Measurements from ENCODE around the gene FXYD3.

The FXYD3 gene

GRCh38 chr19:35115177-35115951, at the start of gene FXYD3:
TSS of gene FXYD3 (plus strand) at chr19:35115823. CDS start at chr19:35119377, 3,554 bp downstream.
- DNase-seq, result no peak

GRCh38 chr19:35066121-35066520, 49.5 kb upstream of the FXYD3 start:
- no peak for DNase-seq

GRCh38 chr19:35066691-35067563, 48.7 kb upstream of the FXYD3 start:
- DNase-seq, result peak; percentile 95

- DNase-seq, result no peak
These were observed 46.5 kb upstream of the FXYD3 start for GRCh38 chr19:35068941-35069634.

- no peak for DNase-seq
These were observed 45.9 kb upstream of the FXYD3 start for GRCh38 chr19:35069696-35070095.

GRCh38 chr19:35070471-35070870, 45.2 kb upstream of the FXYD3 start:
- no peak for DNase-seq

- DNase-seq, result no peak
These were observed 42.1 kb upstream of the FXYD3 start for GRCh38 chr19:35073516-35073915.

GRCh38 chr19:35073941-35074340, 41.7 kb upstream of the FXYD3 start:
- DNase-seq, result no peak

- no peak for DNase-seq
These were observed 41.0 kb upstream of the FXYD3 start for GRCh38 chr19:35074426-35075201.

- no peak for DNase-seq
These were observed 40.2 kb upstream of the FXYD3 start for GRCh38 chr19:35075202-35076025.

- DNase-seq, result no peak
These were observed 39.6 kb upstream of the FXYD3 start for GRCh38 chr19:35076026-35076370.

GRCh38 chr19:35076657-35077056, 39.0 kb upstream of the FXYD3 start:
- DNase-seq, result no peak

- DNase-seq, result no peak
These were observed 38.0 kb upstream of the FXYD3 start for GRCh38 chr19:35077411-35078223.

GRCh38 chr19:35079826-35080225, 35.8 kb upstream of the FXYD3 start:
- DNase-seq, result no peak

GRCh38 chr19:35080613-35081170, 34.9 kb upstream of the FXYD3 start:
- DNase-seq, result no peak

GRCh38 chr19:35081201-35081600, 34.4 kb upstream of the FXYD3 start:
- DNase-seq, result no peak

GRCh38 chr19:35083691-35084508, 31.7 kb upstream of the FXYD3 start:
- no peak for DNase-seq

- DNase-seq, result no peak
These were observed 31.2 kb upstream of the FXYD3 start for GRCh38 chr19:35084509-35084762.

- DNase-seq, result no peak
These were observed 29.7 kb upstream of the FXYD3 start for GRCh38 chr19:35085947-35086346.

GRCh38 chr19:35086455-35086854, 29.2 kb upstream of the FXYD3 start:
- DNase-seq, result no peak

Data from stimulated activated CD4-positive, alpha-beta T cell treated with anti-CD3 and anti-CD28 coated beads, Interleukin-15, amount 100 ng/mL, for 24 hours (primary cell).